Measurements from ENCODE around the gene TEAD1. TPM values are rescaled to one million over a fixed set of nuclear protein-coding genes. Genes with fewer than 3 reads are reported as not detected.

TEAD1 gene
- total RNA-seq, 1 donor from 2014 or later: 55.3 TPM

GRCh38 chr11:12818333-12819015, 144.3 kb downstream of the TEAD1 start:
- Histone ChIP-seq H3K27ac (ENCODE audit: low read depth, low read length) (peak overlapping the region; percentile 71), H3K27me3 (ENCODE audit: control insufficient read depth in 3 of 3, insufficient read depth in 3 of 3, low read length in 3 of 3) (no peaks in the 10 kb centered on the region), H3K4me1 (ENCODE audit: control insufficient read depth in 3 of 3, insufficient read depth in 3 of 3, low read length in 3 of 3) (peaks cover 46 to 70% (median 66%) of the 10 kb centered on the region in 3 donors)

GRCh38 chr11:12822392-12823022, 148.3 kb downstream of the TEAD1 start:
- H3K9ac ChIP-seq (ENCODE audit: low read depth in 1 of 3, low read length in 3 of 3): no peak overlapping the region
- no peaks in the 10 kb centered on the region for H3K9me3 ChIP-seq (ENCODE audit: control insufficient read depth in 3 of 3, low read length in 3 of 3)
- no peak overlapping the region for H3K27ac ChIP-seq (ENCODE audit: low read depth, low read length)
- no peaks in the 10 kb centered on the region for H3K27me3 ChIP-seq (ENCODE audit: control insufficient read depth in 3 of 3, insufficient read depth in 3 of 3, low read length in 3 of 3)
- peaks cover 31 to 57% (median 44%) of the 10 kb centered on the region in 3 donors for H3K4me1 ChIP-seq (ENCODE audit: control insufficient read depth in 3 of 3, insufficient read depth in 3 of 3, low read length in 3 of 3)
- no peak overlapping the region for H3K4me3 ChIP-seq (ENCODE audit: low read length in 3 of 3)
- no peaks in the 10 kb centered on the region for H3K36me3 ChIP-seq (ENCODE audit: control insufficient read depth in 3 of 3, insufficient read depth in 3 of 3, low read length in 3 of 3)

More at GRCh38 chr11:12818333-12819015, 144.3 kb downstream of the TEAD1 start:
- no peaks in the 10 kb centered on the region for H3K36me3 ChIP-seq (ENCODE audit: control insufficient read depth in 3 of 3, insufficient read depth in 3 of 3, low read length in 3 of 3)
- no peaks in the 10 kb centered on the region for H3K9me3 ChIP-seq (ENCODE audit: control insufficient read depth in 3 of 3, low read length in 3 of 3)
- H3K4me3 ChIP-seq (ENCODE audit: low read length in 3 of 3): peak overlapping the region in 2 of 3 donors; percentile 30 to 45
- H3K9ac ChIP-seq (ENCODE audit: low read depth in 1 of 3, low read length in 3 of 3): no peak overlapping the region

- Histone ChIP-seq H3K4me1 (ENCODE audit: control insufficient read depth in 3 of 3, insufficient read depth in 3 of 3, low read length in 3 of 3) (peaks cover 32 to 59% (median 44%) of the 10 kb centered on the region in 3 donors), H3K9ac (ENCODE audit: low read depth in 1 of 3, low read length in 3 of 3) (peak overlapping the region in 1 of 3 donors; percentile 51), H3K9me3 (ENCODE audit: control insufficient read depth in 3 of 3, low read length in 3 of 3) (no peaks in the 10 kb centered on the region), H3K36me3 (ENCODE audit: control insufficient read depth in 3 of 3, insufficient read depth in 3 of 3, low read length in 3 of 3) (no peaks in the 10 kb centered on the region), H3K27ac (ENCODE audit: low read depth, low read length) (peak overlapping the region; percentile 67), H3K27me3 (ENCODE audit: control insufficient read depth in 3 of 3, insufficient read depth in 3 of 3, low read length in 3 of 3) (no peaks in the 10 kb centered on the region), H3K4me3 (ENCODE audit: low read length in 3 of 3) (no peak overlapping the region)
These were observed 150.2 kb downstream of the TEAD1 start for GRCh38 chr11:12824281-12825041.

- Histone ChIP-seq H3K4me1 (ENCODE audit: control insufficient read depth in 3 of 3, insufficient read depth in 3 of 3, low read length in 3 of 3) (peaks cover 37 to 64% (median 52%) of the 10 kb centered on the region in 3 donors), H3K27ac (ENCODE audit: low read depth, low read length) (no peak overlapping the region), H3K36me3 (ENCODE audit: control insufficient read depth in 3 of 3, insufficient read depth in 3 of 3, low read length in 3 of 3) (peaks cover 0 to 2% (median 0%) of the 10 kb centered on the region in 3 donors), H3K4me3 (ENCODE audit: low read length in 3 of 3) (no peak overlapping the region), H3K27me3 (ENCODE audit: control insufficient read depth in 3 of 3, insufficient read depth in 3 of 3, low read length in 3 of 3) (no peaks in the 10 kb centered on the region), H3K9me3 (ENCODE audit: control insufficient read depth in 3 of 3, low read length in 3 of 3) (no peaks in the 10 kb centered on the region), H3K9ac (ENCODE audit: low read depth in 1 of 3, low read length in 3 of 3) (no peak overlapping the region)
These were observed 152.2 kb downstream of the TEAD1 start for GRCh38 chr11:12826441-12826840.

GRCh38 chr11:12827369-12827768, 153.1 kb downstream of the TEAD1 start:
- peak overlapping the region; percentile 57 to 74 (median 67) for H3K4me3 ChIP-seq (ENCODE audit: low read length in 3 of 3)
- H3K27ac ChIP-seq (ENCODE audit: low read depth, low read length): peak overlapping the region; percentile 52
- H3K36me3 ChIP-seq (ENCODE audit: control insufficient read depth in 3 of 3, insufficient read depth in 3 of 3, low read length in 3 of 3): peaks cover 0 to 2% (median 0%) of the 10 kb centered on the region in 3 donors
- H3K9ac ChIP-seq (ENCODE audit: low read depth in 1 of 3, low read length in 3 of 3): peak overlapping the region in 1 of 3 donors; percentile 65
- no peaks in the 10 kb centered on the region for H3K27me3 ChIP-seq (ENCODE audit: control insufficient read depth in 3 of 3, insufficient read depth in 3 of 3, low read length in 3 of 3)
- H3K9me3 ChIP-seq (ENCODE audit: control insufficient read depth in 3 of 3, low read length in 3 of 3): no peaks in the 10 kb centered on the region
- peaks cover 42 to 62% (median 51%) of the 10 kb centered on the region in 3 donors for H3K4me1 ChIP-seq (ENCODE audit: control insufficient read depth in 3 of 3, insufficient read depth in 3 of 3, low read length in 3 of 3)

- Histone ChIP-seq H3K9ac (ENCODE audit: low read depth in 1 of 3, low read length in 3 of 3) (peak overlapping the region in 2 of 3 donors; percentile 32 to 65), H3K4me3 (ENCODE audit: low read length in 3 of 3) (peak overlapping the region; percentile 57 to 74 (median 67)), H3K36me3 (ENCODE audit: control insufficient read depth in 3 of 3, insufficient read depth in 3 of 3, low read length in 3 of 3) (peaks cover 0 to 2% (median 0%) of the 10 kb centered on the region in 3 donors), H3K27ac (ENCODE audit: low read depth, low read length) (peak overlapping the region; percentile 52), H3K4me1 (ENCODE audit: control insufficient read depth in 3 of 3, insufficient read depth in 3 of 3, low read length in 3 of 3) (peaks cover 45 to 58% (median 48%) of the 10 kb centered on the region in 3 donors), H3K27me3 (ENCODE audit: control insufficient read depth in 3 of 3, insufficient read depth in 3 of 3, low read length in 3 of 3) (no peaks in the 10 kb centered on the region), H3K9me3 (ENCODE audit: control insufficient read depth in 3 of 3, low read length in 3 of 3) (no peaks in the 10 kb centered on the region)
These were observed 153.9 kb downstream of the TEAD1 start for GRCh38 chr11:12827929-12828812.

GRCh38 chr11:12829131-12829530, 154.9 kb downstream of the TEAD1 start:
- Histone ChIP-seq H3K27me3 (ENCODE audit: control insufficient read depth in 3 of 3, insufficient read depth in 3 of 3, low read length in 3 of 3) (no peaks in the 10 kb centered on the region), H3K36me3 (ENCODE audit: control insufficient read depth in 3 of 3, insufficient read depth in 3 of 3, low read length in 3 of 3) (peaks cover 0 to 2% (median 0%) of the 10 kb centered on the region in 3 donors), H3K4me3 (ENCODE audit: low read length in 3 of 3) (no peak overlapping the region), H3K4me1 (ENCODE audit: control insufficient read depth in 3 of 3, insufficient read depth in 3 of 3, low read length in 3 of 3) (peaks cover 42 to 49% (median 43%) of the 10 kb centered on the region in 3 donors), H3K27ac (ENCODE audit: low read depth, low read length) (no peak overlapping the region), H3K9me3 (ENCODE audit: control insufficient read depth in 3 of 3, low read length in 3 of 3) (no peaks in the 10 kb centered on the region), H3K9ac (ENCODE audit: low read depth in 1 of 3, low read length in 3 of 3) (no peak overlapping the region)

- H3K27me3 ChIP-seq (ENCODE audit: control insufficient read depth in 3 of 3, insufficient read depth in 3 of 3, low read length in 3 of 3): no peaks in the 10 kb centered on the region
- no peaks in the 10 kb centered on the region for H3K9me3 ChIP-seq (ENCODE audit: control insufficient read depth in 3 of 3, low read length in 3 of 3)
- no peak overlapping the region for H3K27ac ChIP-seq (ENCODE audit: low read depth, low read length)
- no peak overlapping the region for H3K9ac ChIP-seq (ENCODE audit: low read depth in 1 of 3, low read length in 3 of 3)
- H3K4me1 ChIP-seq (ENCODE audit: control insufficient read depth in 3 of 3, insufficient read depth in 3 of 3, low read length in 3 of 3): peaks cover 36 to 43% (median 41%) of the 10 kb centered on the region in 3 donors
- H3K36me3 ChIP-seq (ENCODE audit: control insufficient read depth in 3 of 3, insufficient read depth in 3 of 3, low read length in 3 of 3): peaks cover 0 to 2% (median 0%) of the 10 kb centered on the region in 3 donors
- no peak overlapping the region for H3K4me3 ChIP-seq (ENCODE audit: low read length in 3 of 3)
These were observed 155.5 kb downstream of the TEAD1 start for GRCh38 chr11:12829540-12830314.
